GM12878 (cell line): ENCODE measurements around the gene SMARCA4. TPM values are rescaled to one million over a fixed set of nuclear protein-coding genes. Genes with fewer than 3 reads are reported as not detected.

Source experiments
- ATAC-seq: fragments of 200-7000 bp; cut with Tn5 transposase; 3 replicates; pipeline ENCODE4 v1.9.1; 2020; ENCODE audit warnings: mild to moderate bottlenecking, moderate library complexity
- BruUV-seq: library from RNA; stranded (reverse); fragments of 400-500 nt; replicated peaks from 2 replicates; lab custom pipeline; 2021; lab: Mats Ljungman, UMichigan
- CTCF ChIA-PET: fragments of 300-600 bp; sonication (Branson Sonifier 250); formaldehyde crosslinking; extraction: SDS; loops from one replicate; lab custom pipeline; 2021; ENCODE audit warnings: inconsistent platforms; lab: Yijun Ruan, JAX
- POLR2A ChIA-PET: fragments of 350-600 bp; formaldehyde crosslinking; extraction: SDS; loops from one replicate; lab custom pipeline; 2021; ENCODE audit warnings: inconsistent platforms; lab: Charles Lee
- RAD21 ChIA-PET: fragments of 300-600 bp; sonication (Branson Sonifier 250); formaldehyde crosslinking; loops from one replicate; lab custom pipeline; 2023; ENCODE audit warnings: antibody characterized with exemption; ENCODE audit not compliant: unreplicated experiment; lab: Charles Lee
- SMC1A ChIA-PET: fragments of 300-600 bp; sonication (Branson Sonifier 250); formaldehyde crosslinking; loops from one replicate; lab custom pipeline; 2023; ENCODE audit not compliant: unreplicated experiment, uncharacterized antibody; lab: Charles Lee
- DNase-seq: peaks from one replicate; pipeline ENCODE4 v3.0.0-alpha.2; 2011; ENCODE audit warnings: low read depth, low spot score
- FAIRE-seq: peaks from 3 replicates; lab custom pipeline; 2011; peaks lifted over from hg19 to GRCh38; lab: Jason Lieb, UNC
- H2AFZ ChIP-seq: 2 replicates; pipeline ENCODE4 v1.6.0; 2011; ENCODE audit warnings: low read depth, low read length, control low read depth; ENCODE audit not compliant: control insufficient read depth
- H3K27ac ChIP-seq: 2 replicates; pipeline ENCODE4 v1.5.1; 2011; ENCODE audit warnings: control low read depth; ENCODE audit not compliant: control insufficient read depth, insufficient read depth
- H3K27me3 ChIP-seq, 2 experiments: replicated peaks in 1 of 2; 2 replicates each; pipeline versions ENCODE4 v1.6.0 to v1.6.1; 2011; ENCODE audit warnings: low read length in 1 of 2; ENCODE audit not compliant: control insufficient read depth in 2 of 2, insufficient read depth in 2 of 2
- H3K36me3 ChIP-seq, 2 experiments: 2 replicates each; pipeline ENCODE4 v1.5.1; 2011; ENCODE audit warnings: low read length in 1 of 2; ENCODE audit not compliant: control insufficient read depth in 2 of 2, insufficient read depth in 2 of 2
- H3K4me1 ChIP-seq: 2 replicates; pipeline ENCODE4 v1.6.1; 2011; ENCODE audit warnings: mild to moderate bottlenecking, low read length, moderate library complexity, mixed read lengths; ENCODE audit not compliant: control insufficient read depth, insufficient read depth
- H3K4me2 ChIP-seq: 2 replicates; pipeline ENCODE4 v1.6.0; 2011; ENCODE audit warnings: control low read depth; ENCODE audit not compliant: control insufficient read depth, insufficient read depth
- H3K4me3 ChIP-seq: fragments of 200-600 bp; sonication (generic); 2 replicates; pipeline ENCODE4 v1.5.1; 2016
- H3K79me2 ChIP-seq: 2 replicates; pipeline ENCODE4 v1.6.0; 2011; ENCODE audit warnings: low read length; ENCODE audit not compliant: control insufficient read depth, insufficient read depth
- H3K9ac ChIP-seq: 2 replicates; pipeline ENCODE4 v1.8.0; 2011; ENCODE audit warnings: low read length, control low read depth, mixed read lengths; ENCODE audit not compliant: control insufficient read depth, insufficient read depth
- H3K9me3 ChIP-seq: replicated peaks from 3 replicates; pipeline ENCODE4 v1.5.1; 2011; ENCODE audit warnings: mild to moderate bottlenecking, low read length; ENCODE audit not compliant: control insufficient read depth, insufficient read depth
- H4K20me1 ChIP-seq: 2 replicates; pipeline ENCODE4 v1.6.0; 2011; ENCODE audit not compliant: control insufficient read depth, insufficient read depth
- ATF3 ChIP-seq: IDR thresholded peaks from 2 replicates; pipeline ENCODE4 v1.6.1; 2011; ENCODE audit warnings: low read depth, mild to moderate bottlenecking, low read length, moderate library complexity, borderline replicate concordance; ENCODE audit errors: extremely low read depth
- BHLHE40 ChIP-seq, 2 experiments: fragments of 450-650 bp in 1 of 2; IDR thresholded peaks; 2 replicates each; pipeline ENCODE4 v1.6.1; 2011 to 2017; ENCODE audit warnings: low read depth in 2 of 2, borderline replicate concordance in 1 of 2, improper control_type of control experiment in 1 of 2, low read length in 1 of 2, mild to moderate bottlenecking in 1 of 2
- KDM1A ChIP-seq: fragments of 200-600 bp; sonication (generic); IDR thresholded peaks from 2 replicates; pipeline ENCODE4 v1.6.1; 2016; ENCODE audit warnings: borderline replicate concordance
- POU2F2 ChIP-seq: IDR thresholded peaks from 3 replicates; pipeline ENCODE4 v1.6.1; 2011; ENCODE audit warnings: low read depth, mild to moderate bottlenecking, low read length, borderline replicate concordance
- STAT1 ChIP-seq: fragments of 450-650 bp; conservative IDR thresholded peaks from 2 replicates; pipeline ENCODE4 v1.6.1; 2014; ENCODE audit warnings: antibody characterized with exemption, mild to moderate bottlenecking
- ZNF384 ChIP-seq: IDR thresholded peaks from 2 replicates; pipeline ENCODE4 v1.6.1; 2012; ENCODE audit warnings: low read depth, mild to moderate bottlenecking, low read length, improper control_type of control experiment, borderline replicate concordance
- WGBS: methylation state at CpG from one replicate; pipeline ENCODE4 v1.1.6; 2016; ENCODE audit warnings: low lambda C conversion rate; ENCODE audit not compliant: insufficient replicate concordance, insufficient coverage; ENCODE audit errors: missing lambda C conversion rate; 5-methylcytosine and 5-hydroxymethylcytosine counted together
- in situ Hi-C: fragments of 300-500 bp; cut with MboI; formaldehyde crosslinking; loops from 9 replicates; pipeline ENCODE4 v1.14.3; 2018; ENCODE audit warnings: mixed read lengths
- intact Hi-C: fragments of 100-400 bp; cut with micrococcal nuclease; formaldehyde crosslinking; loops from one replicate; pipeline ENCODE4 v1.14.2; 2022; ENCODE audit not compliant: unreplicated experiment
- polyA plus RNA-seq, 11 experiments: library from polyadenylated mRNA; depleted of rRNA in 4 of 11; unstranded in 6 of 11; stranded (reverse) in 5 of 11; fragments of >200 nt; fragmentation: Nextera tagmentation in 4 of 11; fragmentation: Illumina TruSeq in 1 of 11; extraction: Ambion mirVana in 4 of 11; extraction: Trizol in 1 of 11; gene quantifications; 1 replicate in 1 of 11; 2 replicates in 10 of 11; pipeline versions ENCODE4 v1.2.1 to v1.2.3, GENCODE V29; 2011 to 2016; ENCODE audit warnings: inconsistent platforms in 2 of 11, missing spikeins in 2 of 11, low read depth in 1 of 11
- total RNA-seq, 4 experiments: library from RNA; depleted of rRNA in 3 of 4; stranded (reverse); fragments of >200 nt in 3 of 4; fragmentation: Illumina TruSeq in 1 of 4; extraction: Trizol in 1 of 4; gene quantifications; 2 replicates each; pipeline versions ENCODE4 v1.2.1 to v1.2.3, GENCODE V29; 2013 to 2021

Gene SMARCA4
- total and polyA plus RNA-seq, 10 of the 15 experiments (the other 5 are each of a cell fraction or from before 2014, with no cell fraction given) = 22.4 to 175 (median 57.4) TPM

DNA sequence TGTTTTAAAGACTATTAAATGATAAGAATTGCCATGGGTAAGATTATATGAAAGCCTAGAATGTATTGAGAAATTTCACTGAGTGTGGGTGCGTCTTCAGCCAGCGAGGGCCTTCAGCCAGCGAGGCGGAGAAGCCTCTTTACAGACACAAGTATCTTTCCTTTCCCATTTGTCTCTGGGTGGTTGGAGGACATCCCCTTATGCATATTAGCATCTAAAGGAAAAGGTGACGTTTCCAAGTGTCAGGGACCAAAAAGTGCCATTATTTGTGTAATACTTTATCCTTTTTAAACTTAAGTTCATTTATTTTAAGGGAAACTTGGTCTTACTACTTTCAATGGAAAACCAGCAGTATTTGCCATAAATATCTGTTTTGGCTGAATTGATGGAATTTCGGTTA lies 22.2 kb downstream of the SMARCA4 start:
- Histone ChIP-seq H2AFZ (no peak overlapping the region), H3K4me1 (peaks cover 19% of the 10 kb centered on the region), H3K27ac (no peak overlapping the region), H3K36me3 (peaks cover 27 to 37% of the 10 kb centered on the region in 2 experiments), H3K79me2 (peaks cover 42% of the 10 kb centered on the region), H4K20me1 (no peaks in the 10 kb centered on the region), H3K9ac (no peak overlapping the region), H3K27me3 (no peaks in the 10 kb centered on the region), H3K9me3 (no peaks in the 10 kb centered on the region), H3K4me2 (no peak overlapping the region), H3K4me3 (no peak overlapping the region)
- CTCF ChIA-PET = interaction anchor here (1.3 kb wide), 2 partner anchors 11 to 41 kb away, joined by 4 read pairs; no protein-coding TSS in a partner anchor
- RAD21 ChIA-PET = interaction anchor here (0.7 kb wide), 1 partner anchor 41 kb away, joined by 3 read pairs; no protein-coding TSS in a partner anchor
- ATAC-seq (no peak), FAIRE-seq (no peak), DNase-seq (no peak)
- SMC1A ChIA-PET = no interaction called here
- POLR2A ChIA-PET = no interaction called here
- in situ Hi-C loops (no loop called here), intact Hi-C loops (no loop called here)
- 88% methylated on average over 6 of the region's 6 CpGs for WGBS
- no TSS peak for BruUV-seq
- TF ChIP-seq BHLHE40 (IDR thresholded peaks at IDR 0.05; ENCODE audit: borderline replicate concordance in 1 of 2, low read depth in 2 of 2, low read length in 1 of 2) (no peak), POU2F2 (no peak), ATF3 (no peak)
- TF ChIP-seq, all 136 proteins: peak for 0

GRCh38 chr19:10984166-10984735 lies 23.4 kb downstream of the SMARCA4 start:
- no peak overlapping the region for H2AFZ ChIP-seq
- H3K9me3 ChIP-seq = no peaks in the 10 kb centered on the region
- SMC1A ChIA-PET = no interaction called here
- H3K4me1 ChIP-seq = peaks cover 14% of the 10 kb centered on the region
- H4K20me1 ChIP-seq = no peaks in the 10 kb centered on the region
- POLR2A ChIA-PET = no interaction called here
- in situ Hi-C loops = no loop called here
- no peak overlapping the region for H3K4me2 ChIP-seq
- WGBS = 94% methylated on average over 20 of the region's 21 CpGs
- H3K27ac ChIP-seq = no peak overlapping the region
- intact Hi-C loops = no loop called here
- DNase-seq (no peak), ATAC-seq (no peak), FAIRE-seq (no peak)
- CTCF ChIA-PET = interaction anchor here (0.5 to 0.6 kb wide), 2 partner anchors 28 to 468 kb away, joined by 3 read pairs; no protein-coding TSS in a partner anchor
- peaks cover 31 to 44% of the 10 kb centered on the region in 2 experiments for H3K36me3 ChIP-seq
- BruUV-seq = no TSS peak
- TF ChIP-seq KDM1A = no peak
- TF ChIP-seq ZNF384 = no peak
- TF ChIP-seq STAT1 = no peak
- no peak overlapping the region for H3K9ac ChIP-seq
- H3K27me3 ChIP-seq = no peaks in the 10 kb centered on the region
- peaks cover 31% of the 10 kb centered on the region for H3K79me2 ChIP-seq
- RAD21 ChIA-PET = no interaction called here
- H3K4me3 ChIP-seq = no peak overlapping the region
